MM.1S (cell line): ENCODE data around the gene RELN.

Source experiments
- DNase-seq: peaks from one replicate; pipeline ENCODE4 v3.0.0-alpha.2; 2015
- H2AFZ ChIP-seq: fragments of 300-600 bp; sonication (generic); 2 replicates; pipeline ENCODE4 v1.6.0; 2016; ENCODE audit warnings: antibody characterized with exemption, low read length
- H3F3A ChIP-seq: fragments of 300-600 bp; sonication (generic); 2 replicates; pipeline ENCODE4 v1.6.1; 2016; ENCODE audit warnings: mild to moderate bottlenecking, antibody characterized with exemption, low read length, moderate library complexity, mixed read lengths; ENCODE audit not compliant: insufficient read depth
- H3K27ac ChIP-seq: fragments of 300-600 bp; sonication (generic); 2 replicates; pipeline ENCODE4 v1.5.1; 2016; ENCODE audit warnings: mild to moderate bottlenecking, low read length
- H3K27me3 ChIP-seq: fragments of 300-600 bp; sonication (generic); replicated peaks from 2 replicates; pipeline ENCODE4 v1.6.0; 2016; ENCODE audit warnings: low read length; ENCODE audit not compliant: insufficient read depth
- H3K36me3 ChIP-seq: fragments of 300-600 bp; sonication (generic); replicated peaks from 2 replicates; pipeline ENCODE4 v1.6.1; 2016; ENCODE audit warnings: mild to moderate bottlenecking, low read length, mixed read lengths; ENCODE audit not compliant: insufficient read depth
- H3K4me1 ChIP-seq: fragments of 300-600 bp; sonication (generic); 2 replicates; pipeline ENCODE4 v1.6.1; 2016; ENCODE audit warnings: low read length, mixed read lengths
- H3K4me2 ChIP-seq: fragments of 300-600 bp; sonication (generic); 2 replicates; pipeline ENCODE4 v1.6.0; 2016; ENCODE audit warnings: low read depth, low read length
- H3K4me3 ChIP-seq: fragments of 300-600 bp; sonication (generic); 2 replicates; pipeline ENCODE4 v1.5.1; 2016; ENCODE audit warnings: low read length, mixed read lengths
- H3K79me2 ChIP-seq: fragments of 300-600 bp; sonication (generic); 2 replicates; pipeline ENCODE4 v1.6.1; 2016; ENCODE audit warnings: mixed run types, low read length, mixed read lengths
- H3K9ac ChIP-seq: fragments of 300-600 bp; sonication (generic); 2 replicates; pipeline ENCODE4 v1.6.1; 2016; ENCODE audit warnings: low read length, mixed read lengths
- H3K9me2 ChIP-seq: fragments of 300-600 bp; sonication (generic); replicated peaks from 2 replicates; pipeline ENCODE4 v1.6.1; 2016; ENCODE audit warnings: mild to moderate bottlenecking, low read length, mixed read lengths; ENCODE audit not compliant: insufficient read depth
- H3K9me3 ChIP-seq: fragments of 300-600 bp; sonication (generic); replicated peaks from 2 replicates; pipeline ENCODE4 v1.6.1; 2016; ENCODE audit warnings: mild to moderate bottlenecking, low read length, mixed read lengths; ENCODE audit not compliant: insufficient read depth
- H4K20me1 ChIP-seq: fragments of 300-600 bp; sonication (generic); 2 replicates; pipeline ENCODE4 v1.6.1; 2016; ENCODE audit warnings: mild to moderate bottlenecking, low read length, moderate library complexity, mixed read lengths; ENCODE audit not compliant: insufficient read depth
- EZH2 ChIP-seq: fragments of 300-600 bp; sonication (generic); optimal IDR thresholded peaks from 2 replicates; pipeline ENCODE3; 2017; ENCODE audit warnings: low read depth, mild to moderate bottlenecking, antibody characterized with exemption, low read length, mixed read lengths
- EZH2phosphoT487 ChIP-seq: fragments of 300-600 bp; sonication (generic); IDR thresholded peaks from 2 replicates; pipeline ENCODE4 v1.6.1; 2018; ENCODE audit warnings: antibody characterized with exemption, low read length
- TF ChIP-seq, protein P1 (sequence below): fragments of 300-600 bp; sonication (generic); IDR thresholded peaks from 2 replicates; pipeline ENCODE4 v1.5.1; 2016; ENCODE audit warnings: antibody characterized with exemption, low read length, mixed read lengths

The RELN gene

DNA sequence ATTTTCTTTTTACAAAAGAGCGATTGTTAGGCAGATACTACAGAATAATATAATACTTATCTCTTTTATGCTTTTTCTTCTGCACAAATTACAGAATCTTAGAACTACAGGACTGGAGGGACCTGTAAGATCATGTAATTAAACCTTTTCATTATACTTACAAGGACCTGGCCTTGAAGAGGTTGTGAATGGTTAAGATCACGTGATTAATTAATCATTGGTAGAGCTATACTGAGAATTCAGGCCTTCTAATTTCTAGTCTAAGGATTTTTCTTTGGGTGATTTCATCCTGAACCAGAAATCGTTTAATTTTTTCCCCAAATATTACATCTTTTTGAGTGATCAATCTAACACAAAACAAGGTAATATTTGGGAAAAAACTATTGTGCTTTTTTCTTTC lies 379.7 kb downstream of the RELN start:
- H3F3A ChIP-seq: no peaks in the 10 kb centered on the region
- no peak overlapping the region for H3K4me3 ChIP-seq
- no peaks in the 10 kb centered on the region for H3K36me3 ChIP-seq
- no peak overlapping the region for H3K4me2 ChIP-seq
- TF ChIP-seq EZH2 (no peak), EZH2phosphoT487 (no peak)
- TF ChIP-seq, protein P1, sequence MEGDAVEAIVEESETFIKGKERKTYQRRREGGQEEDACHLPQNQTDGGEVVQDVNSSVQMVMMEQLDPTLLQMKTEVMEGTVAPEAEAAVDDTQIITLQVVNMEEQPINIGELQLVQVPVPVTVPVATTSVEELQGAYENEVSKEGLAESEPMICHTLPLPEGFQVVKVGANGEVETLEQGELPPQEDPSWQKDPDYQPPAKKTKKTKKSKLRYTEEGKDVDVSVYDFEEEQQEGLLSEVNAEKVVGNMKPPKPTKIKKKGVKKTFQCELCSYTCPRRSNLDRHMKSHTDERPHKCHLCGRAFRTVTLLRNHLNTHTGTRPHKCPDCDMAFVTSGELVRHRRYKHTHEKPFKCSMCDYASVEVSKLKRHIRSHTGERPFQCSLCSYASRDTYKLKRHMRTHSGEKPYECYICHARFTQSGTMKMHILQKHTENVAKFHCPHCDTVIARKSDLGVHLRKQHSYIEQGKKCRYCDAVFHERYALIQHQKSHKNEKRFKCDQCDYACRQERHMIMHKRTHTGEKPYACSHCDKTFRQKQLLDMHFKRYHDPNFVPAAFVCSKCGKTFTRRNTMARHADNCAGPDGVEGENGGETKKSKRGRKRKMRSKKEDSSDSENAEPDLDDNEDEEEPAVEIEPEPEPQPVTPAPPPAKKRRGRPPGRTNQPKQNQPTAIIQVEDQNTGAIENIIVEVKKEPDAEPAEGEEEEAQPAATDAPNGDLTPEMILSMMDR: no peak
- no peaks in the 10 kb centered on the region for H3K9me2 ChIP-seq
- no peak overlapping the region for H3K27ac ChIP-seq
- no peaks in the 10 kb centered on the region for H4K20me1 ChIP-seq
- no peaks in the 10 kb centered on the region for H3K9me3 ChIP-seq
- no peak overlapping the region for H2AFZ ChIP-seq
- no peak for DNase-seq
- no peaks in the 10 kb centered on the region for H3K4me1 ChIP-seq
- H3K79me2 ChIP-seq: no peaks in the 10 kb centered on the region
- H3K9ac ChIP-seq: no peak overlapping the region
- no peaks in the 10 kb centered on the region for H3K27me3 ChIP-seq

DNA sequence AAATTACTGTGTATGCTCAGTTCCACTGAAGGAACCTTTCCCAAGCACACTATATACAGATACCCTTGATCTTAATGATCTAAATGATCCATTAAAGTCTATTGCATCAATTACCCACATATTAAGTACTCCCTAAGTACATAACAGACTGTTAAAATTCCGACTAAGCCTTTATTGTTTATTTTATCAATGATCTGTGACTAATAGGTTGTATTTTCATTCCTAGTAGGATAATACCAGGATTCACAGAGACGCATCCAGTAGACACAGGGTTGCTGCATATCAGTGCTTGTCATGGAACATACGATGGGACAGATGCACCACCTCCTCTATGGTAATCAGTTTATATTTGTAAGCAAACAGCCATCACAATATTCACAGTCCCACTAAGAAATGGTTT lies 383.8 kb downstream of the RELN start:
- Histone ChIP-seq H3K27ac (no peak overlapping the region), H3K79me2 (no peaks in the 10 kb centered on the region), H3K4me2 (no peak overlapping the region), H3K27me3 (no peaks in the 10 kb centered on the region), H3K36me3 (no peaks in the 10 kb centered on the region), H4K20me1 (no peaks in the 10 kb centered on the region), H3K9ac (no peak overlapping the region), H3K4me3 (no peak overlapping the region), H3K9me3 (no peaks in the 10 kb centered on the region), H3K9me2 (no peaks in the 10 kb centered on the region), H3F3A (no peaks in the 10 kb centered on the region), H2AFZ (no peak overlapping the region), H3K4me1 (no peaks in the 10 kb centered on the region)
- TF ChIP-seq, protein P1: no peak
- TF ChIP-seq EZH2phosphoT487 (no peak), EZH2 (no peak)
- no peak for DNase-seq

DNA sequence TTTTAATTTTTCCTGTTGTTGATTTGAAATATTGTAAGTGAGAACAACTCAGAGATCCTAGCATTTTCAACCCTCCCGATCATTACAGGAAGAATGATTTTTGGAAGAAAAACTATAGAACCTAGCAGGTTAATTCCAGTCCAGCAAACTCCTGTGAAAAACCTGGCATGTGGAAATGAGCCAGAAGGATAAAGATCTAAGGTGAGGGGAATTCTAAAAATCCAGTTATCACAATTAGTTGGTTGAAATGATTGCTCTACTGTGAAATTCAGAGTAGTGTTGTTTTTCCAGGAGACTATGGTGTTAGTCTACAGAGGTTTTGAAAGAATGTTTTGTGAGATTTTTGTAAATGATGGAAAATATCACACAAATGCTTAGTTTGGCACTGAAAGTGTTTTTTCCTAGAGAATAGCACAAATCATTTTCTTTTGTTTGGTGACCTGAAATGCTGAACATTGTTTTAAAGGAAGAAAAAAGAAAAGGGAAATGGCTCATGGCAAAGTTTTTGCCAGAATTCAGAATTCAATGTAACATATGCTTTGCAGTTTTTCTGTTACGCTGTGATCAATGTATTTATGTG lies 391.0 kb downstream of the RELN start:
- no peaks in the 10 kb centered on the region for H3K36me3 ChIP-seq
- no peaks in the 10 kb centered on the region for H3K79me2 ChIP-seq
- no peaks in the 10 kb centered on the region for H3K9me2 ChIP-seq
- H3K27me3 ChIP-seq: no peaks in the 10 kb centered on the region
- no peaks in the 10 kb centered on the region for H4K20me1 ChIP-seq
- no peak overlapping the region for H2AFZ ChIP-seq
- no peak overlapping the region for H3K4me2 ChIP-seq
- H3K4me1 ChIP-seq: no peaks in the 10 kb centered on the region
- no peak overlapping the region for H3K9ac ChIP-seq
- no peak overlapping the region for H3K4me3 ChIP-seq
- no peaks in the 10 kb centered on the region for H3F3A ChIP-seq
- no peak for DNase-seq
- H3K9me3 ChIP-seq: no peaks in the 10 kb centered on the region
- H3K27ac ChIP-seq: no peak overlapping the region
- TF ChIP-seq, protein P1: no peak
- TF ChIP-seq EZH2 (no peak), EZH2phosphoT487 (no peak)
